CD14-positive monocyte (primary cell): ENCODE results near the gene UNK. TPM values are rescaled to one million over a fixed set of nuclear protein-coding genes. Genes with fewer than 3 reads are reported as not detected.
A peak's percentile ranks its signal among the peaks of the same experiment; 100 is the strongest.

Experiments used
- DNase-seq, 3 donors: peaks; one replicate each; pipeline ENCODE4 v3.0.0-alpha.2; 2011 to 2022
- H2AFZ ChIP-seq: 2 replicates; pipeline ENCODE4 v1.6.0; 2012; ENCODE audit warnings: mild to moderate bottlenecking, low read depth, low read length, inconsistent platforms; ENCODE audit not compliant: insufficient read depth, poor library complexity, severe bottlenecking
- H3K27ac ChIP-seq, 2 donors: 1 replicate in 1 of 2; 2 replicates in 1 of 2; pipeline ENCODE4 v1.5.1; 2012 to 2013; ENCODE audit warnings: low read length in 2 of 2, control low read depth in 1 of 2, inconsistent platforms in 1 of 2, low read depth in 1 of 2, mild to moderate bottlenecking in 1 of 2
- H3K27me3 ChIP-seq, 2 donors: one replicate each; pipeline versions ENCODE4 v1.6.0 to v1.6.1; 2011 to 2013; ENCODE audit warnings: low read length in 2 of 2; ENCODE audit not compliant: control insufficient read depth in 2 of 2, insufficient read depth in 2 of 2
- H3K36me3 ChIP-seq, 2 donors: replicated peaks in 1 of 2; 1 replicate in 1 of 2; 2 replicates in 1 of 2; pipeline versions ENCODE4 v1.5.1 to v1.6.1; 2012 to 2013; ENCODE audit warnings: low read length in 2 of 2, control low read depth in 1 of 2, inconsistent platforms in 1 of 2, mild to moderate bottlenecking in 1 of 2; ENCODE audit not compliant: insufficient read depth in 2 of 2, control insufficient read depth in 1 of 2
- H3K4me1 ChIP-seq, 2 donors: 1 replicate in 1 of 2; 2 replicates in 1 of 2; pipeline versions ENCODE4 v1.5.1 to v1.6.1; 2012 to 2013; ENCODE audit warnings: low read length in 2 of 2, control low read depth in 1 of 2, inconsistent platforms in 1 of 2, mild to moderate bottlenecking in 1 of 2, moderate library complexity in 1 of 2; ENCODE audit not compliant: insufficient read depth in 2 of 2, control insufficient read depth in 1 of 2
- H3K4me2 ChIP-seq: replicated peaks from 2 replicates; pipeline ENCODE3; 2012; ENCODE audit warnings: low read length, moderate library complexity, mild to moderate bottlenecking; ENCODE audit not compliant: poor library complexity, severe bottlenecking; ENCODE audit errors: extremely low read depth
- H3K4me3 ChIP-seq, 3 experiments: fragments of 200-600 bp in 1 of 3; sonication (generic) in 1 of 3; replicated peaks in 1 of 3; 1 replicate in 2 of 3; 2 replicates in 1 of 3; pipeline ENCODE4 v1.5.1; 2011 to 2013; ENCODE audit warnings: low read length in 3 of 3, mild to moderate bottlenecking in 3 of 3, control low read depth in 2 of 3, low read depth in 2 of 3, inconsistent platforms in 1 of 3, moderate library complexity in 1 of 3
- H3K79me2 ChIP-seq: 2 replicates; pipeline ENCODE4 v1.6.0; 2012; ENCODE audit warnings: mild to moderate bottlenecking, control low read depth, inconsistent platforms, low read length, moderate library complexity; ENCODE audit not compliant: insufficient read depth
- H3K9ac ChIP-seq: 2 replicates; pipeline ENCODE4 v1.6.0; 2017; ENCODE audit warnings: low read length, mild to moderate bottlenecking; ENCODE audit not compliant: insufficient read depth, poor library complexity, severe bottlenecking
- H3K9me3 ChIP-seq, 2 donors: replicated peaks in 1 of 2; 1 replicate in 1 of 2; 2 replicates in 1 of 2; pipeline versions ENCODE4 v1.5.1 to v1.6.1; 2012 to 2013; ENCODE audit warnings: low read length in 2 of 2, control low read depth in 1 of 2; ENCODE audit not compliant: control insufficient read depth in 1 of 2, insufficient read depth in 1 of 2
- H4K20me1 ChIP-seq: 2 replicates; pipeline ENCODE4 v1.6.0; 2012; ENCODE audit warnings: mild to moderate bottlenecking, low read length, control low read depth, moderate library complexity; ENCODE audit not compliant: insufficient read depth
- H3K27ac Mint-ChIP-seq, 7 donors: one replicate each; pipeline ENCODE4 v1.8.0; 2020; ENCODE audit warnings: mild to moderate bottlenecking in 7 of 7, mixed read lengths in 7 of 7, moderate library complexity in 6 of 7, inconsistent platforms in 2 of 7
- H3K27me3 Mint-ChIP-seq, 3 donors: one replicate each; pipeline ENCODE4 v1.8.0; 2021 to 2022; ENCODE audit warnings: low read depth in 3 of 3, mild to moderate bottlenecking in 3 of 3, mixed read lengths in 3 of 3, moderate library complexity in 3 of 3, inconsistent platforms in 1 of 3
- H3K36me3 Mint-ChIP-seq, 2 donors: one replicate each; pipeline ENCODE4 v1.8.0; 2020; ENCODE audit warnings: mixed read lengths in 2 of 2, inconsistent platforms in 1 of 2, mild to moderate bottlenecking in 1 of 2
- H3K4me1 Mint-ChIP-seq: one replicate; pipeline ENCODE4 v1.8.0; 2020; ENCODE audit warnings: mild to moderate bottlenecking, mixed read lengths
- H3K4me3 Mint-ChIP-seq, 2 donors: one replicate each; pipeline ENCODE4 v1.8.0; 2020; ENCODE audit warnings: mild to moderate bottlenecking in 2 of 2, mixed read lengths in 2 of 2, moderate library complexity in 1 of 2
- H3K9me3 Mint-ChIP-seq, 7 donors: one replicate each; pipeline ENCODE4 v1.8.0; 2020 to 2022; ENCODE audit warnings: mixed read lengths in 7 of 7, mild to moderate bottlenecking in 6 of 7, moderate library complexity in 6 of 7, inconsistent platforms in 2 of 7
- CTCF ChIP-seq: fragments of 200-600 bp; IDR thresholded peaks from one replicate; pipeline ENCODE4 v1.8.0; 2022; ENCODE audit warnings: antibody characterized with exemption, mild to moderate bottlenecking
- WGBS: methylation state at CpG from one replicate; pipeline ENCODE4 v1.1.5; 2013; ENCODE audit warnings: missing lambda C conversion rate; ENCODE audit not compliant: insufficient coverage; 5-methylcytosine and 5-hydroxymethylcytosine counted together
- intact Hi-C, 2 donors: fragments of 100-400 bp; cut with micrococcal nuclease; formaldehyde crosslinking; loops; one replicate each; pipeline versions ENCODE4 v1.15.0 to v1.15.1; 2023
- polyA plus RNA-seq, 3 donors: library from polyadenylated mRNA; depleted of rRNA in 1 of 3; unstranded in 2 of 3; stranded (reverse) in 1 of 3; fragments of 300-500 nt in 2 of 3; fragments of >200 nt in 1 of 3; fragmentation: Illumina TruSeq in 2 of 3; gene quantifications; 1 replicate in 2 of 3; 2 replicates in 1 of 3; pipeline ENCODE4 v1.2.3, GENCODE V29; 2012 to 2021

UNK gene
- polyA plus RNA-seq, 3 donors = 6.3 to 12.9 (median 7.8) TPM

- no peak overlapping the region for H2AFZ ChIP-seq
- no peaks in the 10 kb centered on the region for H3K9me3 ChIP-seq
- peaks cover 42 to 68% of the 10 kb centered on the region in 2 donors for H3K36me3 Mint-ChIP-seq
- H3K4me1 Mint-ChIP-seq = peaks cover 18% of the 10 kb centered on the region
- TF ChIP-seq CTCF = no peak
- peaks cover 51 to 85% of the 10 kb centered on the region in 2 donors for H3K36me3 ChIP-seq
- H3K4me2 ChIP-seq = no peak overlapping the region
- no peak overlapping the region for H3K4me3 ChIP-seq
- H3K9me3 Mint-ChIP-seq = no peaks in the 10 kb centered on the region
- WGBS = 56% methylated on average over 8 of the region's 11 CpGs
- H3K27me3 ChIP-seq = no peaks in the 10 kb centered on the region
- H3K79me2 ChIP-seq = no peaks in the 10 kb centered on the region
- H3K4me3 Mint-ChIP-seq = no peak overlapping the region
- peak overlapping the region in 3 of 7 donors; percentile 27 to 77 (median 32) for H3K27ac Mint-ChIP-seq
- H3K9ac ChIP-seq = no peak overlapping the region
- H4K20me1 ChIP-seq = peaks cover 60% of the 10 kb centered on the region
- peaks cover 10 to 16% of the 10 kb centered on the region in 2 donors for H3K4me1 ChIP-seq
- no peaks in the 10 kb centered on the region for H3K27me3 Mint-ChIP-seq
- no peak overlapping the region for H3K27ac ChIP-seq
- intact Hi-C loops = loop anchor here in 1 of 2 donors (5.0 kb wide), 1 partner anchor 36 kb away; no protein-coding TSS in a partner anchor
- DNase-seq = no peak
Observed at GRCh38 chr17:75828076-75828400, 43.4 kb downstream of the UNK start.

GRCh38 chr17:75828741-75829140, 44.1 kb downstream of the UNK start:
- Histone ChIP-seq H3K36me3 (peaks cover 52 to 87% of the 10 kb centered on the region in 2 donors), H4K20me1 (peaks cover 67% of the 10 kb centered on the region), H3K27ac (peak overlapping the region in 1 of 2 donors; percentile 5), H3K9me3 (no peaks in the 10 kb centered on the region), H3K4me2 (no peak overlapping the region), H3K79me2 (no peaks in the 10 kb centered on the region), H3K9ac (no peak overlapping the region), H2AFZ (no peak overlapping the region), H3K4me3 (no peak overlapping the region), H3K4me1 (peaks cover 14 to 23% of the 10 kb centered on the region in 2 donors), H3K27me3 (no peaks in the 10 kb centered on the region)
- no peak for DNase-seq
- Mint-ChIP-seq H3K27me3 (no peaks in the 10 kb centered on the region), H3K36me3 (peaks cover 49 to 74% of the 10 kb centered on the region in 2 donors), H3K9me3 (no peaks in the 10 kb centered on the region), H3K4me1 (peaks cover 25% of the 10 kb centered on the region), H3K27ac (no peak overlapping the region), H3K4me3 (no peak overlapping the region)
- intact Hi-C loops = loop anchor here in 1 of 2 donors (5.0 kb wide), 1 partner anchor 36 kb away; no protein-coding TSS in a partner anchor
- TF ChIP-seq CTCF = no peak
- 96% methylated on average over 19 of the region's 19 CpGs for WGBS
